Measurements from ENCODE around the gene PSMF1. TPM values are rescaled to one million over a fixed set of nuclear protein-coding genes. Genes with fewer than 3 reads are reported as not detected.
A peak's percentile ranks its signal among the peaks of the same experiment; 100 is the strongest.

Gene PSMF1
- total RNA-seq, 1 experiment from 2014 or later: 153 TPM

GRCh38 chr20:1186367-1186991 lies 68.1 kb downstream of the PSMF1 start:
- ChIA-PET POLR2A (no interaction called here), CTCF (interaction anchor here (1.1 to 1.4 kb wide), 2 partner anchors 10 to 26 kb away, joined by 4 read pairs; no protein-coding TSS in a partner anchor), RAD21 (ENCODE audit: low non-redundant PET in 1 of 2, low total read pairs in 2 of 2, uncharacterized antibody in 2 of 2, unreplicated experiment in 2 of 2) (no interaction called here)
- no TSS peak for BruUV-seq (replicated peaks)
- no peaks in the 10 kb centered on the region for H3K9me2 ChIP-seq (ENCODE audit: insufficient read depth)
- H2AFZ ChIP-seq (ENCODE audit: low read depth, low read length, poor library complexity, severe bottlenecking): peak overlapping the region; percentile 59
- intact Hi-C loops (cut with micrococcal nuclease): loop anchor here (10.0 kb wide), 1 partner anchor 372 kb away; no protein-coding TSS in a partner anchor
- no peaks in the 10 kb centered on the region for H3K36me3 ChIP-seq (ENCODE audit: control insufficient read depth in 1 of 2, insufficient read depth in 2 of 2, low read length in 2 of 2)
- no peaks in the 10 kb centered on the region for H3K79me2 ChIP-seq (ENCODE audit: insufficient read depth, low read length)
- DNase-seq (ENCODE audit: low read depth, low spot score) (no peak), ATAC-seq (no peak)
- 0 out of 4 replicates have a peak overlapping the region, but pooled peaks of 1 of the 2 experiments have one; percentile 59 for H3K4me3 ChIP-seq (replicated peaks in 1 of 2; ENCODE audit: low read depth in 1 of 2, low read length in 2 of 2)
- H3K4me2 ChIP-seq (ENCODE audit: low read length): peak overlapping the region; percentile 78
- peaks cover 7% of the 10 kb centered on the region; the same call in 1 of the 2 replicates for H3K27me3 ChIP-seq (ENCODE audit: insufficient read depth, low read length)
- no peak overlapping the region; the same call in 1 of the 2 replicates for H3K27ac ChIP-seq (ENCODE audit: low read depth, low read length)
- H3K4me1 ChIP-seq (ENCODE audit: control insufficient read depth in 1 of 2, insufficient read depth in 2 of 2, low read length in 2 of 2): peaks cover 14 to 32% of the 10 kb centered on the region in 2 experiments; a peak in 3 of 4 replicates
- H3K9me3 ChIP-seq (ENCODE audit: control insufficient read depth in 1 of 2, insufficient read depth in 1 of 2, low read depth in 1 of 2, low read length in 2 of 2): no peaks in the 10 kb centered on the region
- H3K9ac ChIP-seq (ENCODE audit: low read length): no peak overlapping the region
- TF ChIP-seq TCF7L2 (IDR thresholded peaks at IDR 0.05; ENCODE audit: borderline replicate concordance, extremely low read depth, insufficient read depth, insufficient read length): peak; percentile 47
- TF ChIP-seq ZFX (IDR thresholded peaks at IDR 0.05): no peak
- no peaks in the 10 kb centered on the region for H4K20me1 ChIP-seq (ENCODE audit: insufficient read depth)

- no peak overlapping the region for H2AFZ ChIP-seq (ENCODE audit: low read depth, low read length, poor library complexity, severe bottlenecking)
- no TSS peak for BruUV-seq (replicated peaks)
- DNase-seq (ENCODE audit: low read depth, low spot score) (no peak), ATAC-seq (no peak)
- CTCF ChIA-PET: no interaction called here
- peaks cover 14 to 32% of the 10 kb centered on the region in 2 experiments; a peak in 3 of 4 replicates for H3K4me1 ChIP-seq (ENCODE audit: control insufficient read depth in 1 of 2, insufficient read depth in 2 of 2, low read length in 2 of 2)
- intact Hi-C loops (cut with micrococcal nuclease): loop anchor here (10.0 kb wide), 1 partner anchor 373 kb away; no protein-coding TSS in a partner anchor
- H3K4me2 ChIP-seq (ENCODE audit: low read length): no peak overlapping the region
- no peaks in the 10 kb centered on the region for H3K79me2 ChIP-seq (ENCODE audit: insufficient read depth, low read length)
- H3K9me2 ChIP-seq (ENCODE audit: insufficient read depth): no peaks in the 10 kb centered on the region
- TF ChIP-seq REST (IDR thresholded peaks at IDR 0.05; ENCODE audit: low read depth) (no peak), SP1 (IDR thresholded peaks at IDR 0.05; ENCODE audit: low read depth) (no peak)
- no peak overlapping the region for H3K9ac ChIP-seq (ENCODE audit: low read length)
- no peak overlapping the region for H3K27ac ChIP-seq (ENCODE audit: low read depth, low read length)
- H4K20me1 ChIP-seq (ENCODE audit: insufficient read depth): no peaks in the 10 kb centered on the region
- H3K36me3 ChIP-seq (ENCODE audit: control insufficient read depth in 1 of 2, insufficient read depth in 2 of 2, low read length in 2 of 2): no peaks in the 10 kb centered on the region
- no peak overlapping the region for H3K4me3 ChIP-seq (replicated peaks in 1 of 2; ENCODE audit: low read depth in 1 of 2, low read length in 2 of 2)
- peaks cover 7% of the 10 kb centered on the region; the same call in 1 of the 2 replicates for H3K27me3 ChIP-seq (ENCODE audit: insufficient read depth, low read length)
- RAD21 ChIA-PET (ENCODE audit: low non-redundant PET in 1 of 2, low total read pairs in 2 of 2, uncharacterized antibody in 2 of 2, unreplicated experiment in 2 of 2): interaction anchor here (0.6 kb wide), 2 partner anchors 36 to 38 kb away, joined by 3 to 4 read pairs; partner anchors contain the start of gene RAD21L1 (in 1 of the 2)
- H3K9me3 ChIP-seq (ENCODE audit: control insufficient read depth in 1 of 2, insufficient read depth in 1 of 2, low read depth in 1 of 2, low read length in 2 of 2): no peaks in the 10 kb centered on the region
- POLR2A ChIA-PET: no interaction called here
Observed at GRCh38 chr20:1187605-1188171, 69.3 kb downstream of the PSMF1 start.
